Left lobe of liver (tissue), 2 donors: ENCODE results near the gene ZNF394. TPM values are rescaled to one million over a fixed set of nuclear protein-coding genes. Genes with fewer than 3 reads are reported as not detected.

Experiments used
- ATAC-seq: fragments of 200-7000 bp; cut with Tn5 transposase; one replicate; pipeline ENCODE4 v1.9.1; 2020; ENCODE audit warnings: mild to moderate bottlenecking, moderate library complexity
- DNase-seq: peaks from one replicate; pipeline ENCODE4 v3.0.0-alpha.2; 2020; ENCODE audit warnings: low spot score
- total RNA-seq: library from RNA; stranded (reverse); gene quantifications from one replicate; pipeline ENCODE4 v1.2.1, GENCODE V29; 2021
- donor health status: DM: no; HTN: no; CAD: no; lungs with moderate emphysema.
- donor health status: DM: no; HTN: yes; CAD: no.

ZNF394 gene
- total RNA-seq, 1 donor from 2014 or later, result 8.6 TPM

DNA sequence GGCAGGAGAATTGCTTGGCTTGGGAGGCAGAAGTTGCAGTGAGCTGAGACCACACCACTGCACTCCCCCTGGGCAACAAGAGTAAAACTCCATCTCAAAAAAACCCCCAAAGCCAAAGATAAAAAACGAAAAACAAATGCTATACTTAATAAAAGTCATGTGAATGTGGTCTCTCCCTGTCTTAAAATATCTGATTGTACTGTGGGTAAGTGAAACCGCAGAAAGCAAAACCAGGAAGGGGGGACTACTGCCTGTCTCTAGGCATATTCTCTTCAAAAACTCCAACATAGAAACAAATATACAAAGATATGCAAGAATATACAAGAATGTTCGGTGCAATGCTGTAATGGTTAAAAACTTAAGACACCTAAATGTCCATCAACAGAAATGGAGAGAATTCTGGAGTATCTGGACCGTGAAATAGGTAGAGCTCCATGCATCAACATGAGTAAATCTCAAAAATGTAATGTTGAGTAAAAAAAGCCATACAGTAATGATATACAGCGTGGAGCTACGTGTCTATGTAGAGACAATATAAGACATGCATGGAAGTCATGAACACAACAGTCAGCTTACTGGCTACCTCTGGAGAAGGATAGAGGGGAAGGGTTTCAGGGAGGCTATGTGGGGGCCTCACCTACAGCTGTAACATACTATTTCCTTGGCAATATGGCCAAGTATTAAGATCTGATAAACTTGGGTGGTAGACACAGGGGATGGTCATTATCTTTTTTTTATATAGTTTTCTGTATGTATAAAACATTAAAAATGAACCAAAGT is 2.1 kb downstream of the ZNF394 start:
- ATAC-seq (no peak), DNase-seq (no peak)

DNA sequence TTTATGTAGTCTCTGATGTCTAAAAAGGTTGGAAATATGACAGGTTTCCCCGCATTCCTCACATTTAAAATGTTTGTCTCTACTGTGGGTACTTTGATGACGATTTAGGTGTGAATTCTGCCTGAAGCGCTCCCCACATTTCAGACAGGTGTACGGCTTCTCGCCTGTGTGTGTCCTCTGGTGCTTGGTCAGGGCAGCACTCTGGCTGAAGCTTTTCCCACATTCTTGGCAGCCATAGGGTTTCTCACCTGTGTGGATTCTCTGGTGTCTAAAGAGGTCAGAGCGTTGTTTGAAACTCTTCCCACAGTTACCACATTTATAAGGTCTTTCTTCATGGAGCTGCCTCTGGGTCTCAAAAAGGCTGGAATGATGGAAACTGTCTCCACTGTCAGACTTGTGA is 6.3 kb downstream of the ZNF394 start:
- no peak for DNase-seq
- no peak for ATAC-seq

GRCh38 chr7:99490878-99491277 is 9.2 kb downstream of the ZNF394 start:
- ATAC-seq, result no peak
- no peak for DNase-seq

- no peak for DNase-seq
- ATAC-seq, result peak; percentile 33
These were observed 10.8 kb downstream of the ZNF394 start for GRCh38 chr7:99489235-99489634.

DNA sequence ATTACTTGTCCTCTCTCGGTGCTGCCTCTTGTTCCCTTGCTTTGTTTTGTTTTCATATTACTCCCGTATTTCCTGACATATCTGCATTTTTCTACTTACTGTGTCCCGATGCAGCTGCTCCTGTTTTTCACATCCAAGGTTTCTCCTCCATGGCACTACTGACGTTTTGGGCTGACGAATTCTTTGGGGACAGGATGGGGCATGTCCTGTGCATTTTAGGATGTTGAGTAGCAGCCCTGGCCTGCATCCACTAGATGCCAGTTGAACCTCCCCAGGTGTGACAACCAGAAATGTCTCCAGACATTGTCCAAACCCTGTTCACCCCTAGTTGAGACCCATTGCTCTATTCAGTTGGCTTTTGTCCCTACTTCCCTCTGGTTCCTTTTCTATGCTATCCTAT is 15.0 kb downstream of the ZNF394 start:
- no peak for ATAC-seq
- DNase-seq, result no peak

DNA sequence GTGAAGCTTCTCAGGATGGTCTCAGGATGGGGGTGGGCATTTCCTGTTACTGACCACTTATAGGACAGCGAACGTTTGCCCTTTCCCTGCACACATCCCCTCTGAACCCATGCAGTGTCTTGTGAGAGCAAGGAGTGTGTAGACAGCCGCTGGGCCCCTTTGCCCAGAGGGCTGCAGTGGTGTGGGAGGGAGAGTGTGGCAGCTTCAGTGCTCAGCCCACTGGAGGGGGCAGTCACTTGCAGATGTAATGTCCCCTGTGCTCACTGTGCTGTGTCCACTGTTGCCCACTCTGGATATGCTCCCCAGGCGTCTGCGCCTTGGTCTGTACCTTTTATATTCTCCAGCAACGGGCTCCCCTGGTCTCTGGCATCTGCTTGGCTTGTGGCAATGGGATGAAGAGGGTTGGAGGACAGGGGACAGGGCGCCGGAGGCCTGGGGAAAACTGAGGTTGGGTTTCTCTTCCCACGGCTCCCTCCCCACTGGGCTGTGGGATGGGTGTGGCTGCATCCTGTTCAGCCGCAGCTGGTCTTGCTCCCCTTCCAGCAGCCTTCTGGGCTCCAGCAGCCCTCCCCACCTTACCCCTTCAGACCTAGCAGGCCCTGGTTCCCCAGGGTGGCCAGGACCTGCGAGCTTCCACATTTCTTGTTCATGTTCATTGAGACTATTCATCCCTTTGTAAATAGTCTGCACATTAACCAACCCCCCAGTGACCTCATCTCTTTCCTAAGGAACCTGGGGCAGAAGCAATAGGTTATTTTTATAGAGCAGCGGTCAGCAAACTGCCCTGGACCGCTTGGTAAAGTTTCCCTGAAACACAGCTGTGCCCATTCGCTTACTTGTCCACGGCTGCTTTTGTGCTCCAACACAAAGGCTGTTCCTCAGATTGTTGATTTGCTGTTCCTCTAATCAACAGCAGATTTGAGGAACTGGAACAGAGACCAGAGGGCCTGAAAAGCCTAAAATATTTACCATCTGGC is 21.3 kb downstream of the ZNF394 start:
- no peak for DNase-seq
- ATAC-seq, result peak; percentile 36

GRCh38 chr7:99476107-99476506 is 24.0 kb downstream of the ZNF394 start:
- DNase-seq (no peak), ATAC-seq (no peak)

- DNase-seq (no peak), ATAC-seq (no peak)
These were observed 26.8 kb downstream of the ZNF394 start for GRCh38 chr7:99473315-99473596.

- ATAC-seq (peak; percentile 95), DNase-seq (peak; percentile 98)
These were observed 27.3 kb downstream of the ZNF394 start, which contains the start of gene ZNF789 for GRCh38 chr7:99472561-99473314. Gene ZNF789, plus strand, starts transcription at chr7:99472890. Its CDS starts 3,567 bp downstream, at chr7:99476457.

DNA sequence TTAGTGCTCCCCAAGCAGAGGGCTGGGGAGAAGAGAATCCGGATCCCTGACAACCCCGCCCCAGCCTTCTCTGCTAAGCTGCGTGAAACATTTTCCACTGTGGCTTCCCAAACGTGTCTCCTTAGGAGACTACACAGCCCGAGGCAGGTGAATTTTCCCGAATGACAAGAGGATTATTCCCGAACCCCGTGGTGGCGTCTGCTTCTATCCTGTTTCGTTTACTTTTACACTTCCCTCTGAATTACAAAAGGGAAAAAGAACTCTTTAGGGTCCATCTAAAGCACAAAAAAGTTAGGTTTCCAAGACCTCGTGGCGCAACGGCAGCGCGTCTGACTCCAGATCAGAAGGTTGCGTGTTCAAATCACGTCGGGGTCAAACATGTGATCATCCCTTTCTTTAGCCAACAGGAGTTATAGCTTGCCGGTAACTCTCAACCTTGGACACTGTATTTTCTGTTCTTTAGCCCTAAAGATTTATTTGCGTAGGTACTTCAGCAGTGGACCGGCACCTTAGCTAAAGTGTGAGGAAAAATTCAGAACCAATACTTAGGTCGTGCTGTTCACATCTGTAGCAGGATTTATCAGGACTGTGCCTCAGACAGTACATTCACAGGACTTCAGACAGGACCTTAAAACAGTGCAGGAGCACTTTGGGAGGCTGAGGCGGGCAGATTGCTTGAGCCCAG is 30.6 kb downstream of the ZNF394 start:
- no peak for DNase-seq
- ATAC-seq, result no peak

DNA sequence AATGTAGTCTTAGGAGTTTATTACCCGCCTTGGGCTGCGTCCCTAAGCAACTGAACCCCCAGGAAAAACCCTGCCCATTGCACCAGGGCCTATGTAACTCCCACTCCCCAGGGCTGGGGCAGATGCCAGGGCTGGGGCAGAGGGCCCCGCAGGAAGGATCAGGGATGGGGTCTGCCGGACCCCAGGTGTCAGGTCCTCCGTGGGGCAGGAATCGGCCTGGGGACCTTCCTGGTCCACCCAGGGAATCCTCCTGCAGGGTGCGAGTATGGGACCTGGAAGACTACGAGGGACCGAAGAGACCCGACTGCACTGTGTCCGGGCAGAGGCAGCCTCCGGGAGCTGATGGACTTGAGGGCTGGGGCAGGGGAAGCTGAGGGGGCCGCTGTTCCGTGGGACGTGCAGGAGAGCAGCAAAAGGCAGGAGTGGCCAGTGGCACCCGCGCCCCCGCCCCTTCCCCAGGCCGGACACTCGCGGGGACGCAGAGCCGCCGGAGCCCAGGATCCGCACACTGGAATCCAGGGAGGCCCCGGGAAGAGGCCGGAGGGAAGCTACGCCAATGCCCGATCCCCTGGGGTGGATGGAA is 31.7 kb downstream of the ZNF394 start:
- DNase-seq (no peak), ATAC-seq (no peak)

GRCh38 chr7:99465421-99465768 is 34.7 kb downstream of the ZNF394 start:
- ATAC-seq (peak; percentile 12), DNase-seq (no peak)

GRCh38 chr7:99461221-99461620 is 38.9 kb downstream of the ZNF394 start:
- DNase-seq (no peak), ATAC-seq (no peak)

GRCh38 chr7:99460651-99461050 is 39.4 kb downstream of the ZNF394 start:
- DNase-seq (no peak), ATAC-seq (no peak)

DNA sequence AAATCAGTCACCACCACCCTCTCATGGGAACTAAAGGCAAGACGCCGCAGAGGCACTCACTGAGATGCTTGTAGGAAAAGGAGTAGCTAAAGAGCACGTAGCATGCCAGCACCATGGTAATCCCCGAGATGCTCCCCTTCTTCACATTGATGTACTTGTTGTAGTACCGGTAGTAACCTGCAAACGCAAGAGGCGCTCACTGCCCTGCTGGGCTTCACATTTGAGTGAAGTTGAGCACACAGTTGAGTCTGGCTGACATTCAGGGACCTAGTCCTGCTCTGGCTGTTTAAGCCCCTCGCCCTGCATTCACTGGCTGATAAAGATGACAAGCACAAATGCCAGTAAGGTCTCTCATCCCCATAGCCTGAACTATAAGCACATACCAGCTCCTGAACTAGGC is 41.0 kb downstream of the ZNF394 start:
- ATAC-seq, result peak; percentile 34
- DNase-seq, result no peak

- DNase-seq (no peak), ATAC-seq (peak; percentile 8)
These were observed 42.2 kb downstream of the ZNF394 start for GRCh38 chr7:99457650-99458493.

DNA sequence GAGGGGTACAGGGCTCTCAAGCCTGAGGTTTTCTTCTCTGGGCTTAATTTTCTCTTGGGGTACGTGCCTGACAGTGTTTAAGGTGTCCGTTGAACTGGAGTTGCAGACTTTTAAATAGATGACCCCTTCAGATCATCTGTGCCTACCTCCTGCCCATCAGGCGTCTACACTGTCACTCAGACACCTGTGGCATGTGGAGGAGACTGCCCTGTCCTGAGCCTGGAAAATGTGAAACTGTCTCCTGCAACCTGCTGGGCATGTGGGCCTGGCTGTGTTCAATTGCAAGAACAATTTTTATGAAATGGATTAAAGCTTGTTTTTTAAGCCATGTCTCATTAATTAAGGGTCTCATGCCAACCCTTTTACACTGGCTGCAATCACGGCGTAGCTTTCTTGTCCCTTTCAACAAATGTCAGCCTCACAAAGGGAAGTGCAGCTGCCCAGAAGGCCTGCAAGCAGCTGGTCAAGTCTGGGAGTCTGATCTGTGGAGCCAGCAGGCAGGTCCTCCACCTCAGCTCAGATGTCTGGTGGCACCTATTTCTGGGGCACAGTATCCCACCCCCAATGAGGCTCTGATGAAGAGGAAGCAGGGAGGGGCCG is 42.9 kb downstream of the ZNF394 start:
- DNase-seq (no peak), ATAC-seq (no peak)

DNA sequence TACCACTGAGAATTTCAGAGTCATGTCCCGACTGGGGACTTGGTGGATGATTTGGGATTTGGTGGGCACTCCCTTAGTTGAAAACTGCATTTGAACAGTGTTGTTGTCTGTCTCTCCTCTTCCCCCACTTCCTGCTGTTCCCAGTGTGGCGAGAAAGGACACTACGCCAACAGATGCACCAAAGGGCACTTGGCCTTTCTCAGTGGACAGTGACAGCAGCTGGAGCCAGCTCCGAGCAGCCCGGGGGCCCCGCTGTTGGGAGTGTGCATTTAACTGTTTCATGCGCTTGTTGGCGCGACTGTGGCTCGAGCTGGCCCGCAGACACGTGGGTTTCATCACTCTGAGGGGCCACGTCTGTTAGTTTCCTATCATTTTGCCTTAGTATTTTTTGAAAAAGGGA is 43.8 kb downstream of the ZNF394 start:
- ATAC-seq (peak; percentile 38), DNase-seq (no peak)

DNA sequence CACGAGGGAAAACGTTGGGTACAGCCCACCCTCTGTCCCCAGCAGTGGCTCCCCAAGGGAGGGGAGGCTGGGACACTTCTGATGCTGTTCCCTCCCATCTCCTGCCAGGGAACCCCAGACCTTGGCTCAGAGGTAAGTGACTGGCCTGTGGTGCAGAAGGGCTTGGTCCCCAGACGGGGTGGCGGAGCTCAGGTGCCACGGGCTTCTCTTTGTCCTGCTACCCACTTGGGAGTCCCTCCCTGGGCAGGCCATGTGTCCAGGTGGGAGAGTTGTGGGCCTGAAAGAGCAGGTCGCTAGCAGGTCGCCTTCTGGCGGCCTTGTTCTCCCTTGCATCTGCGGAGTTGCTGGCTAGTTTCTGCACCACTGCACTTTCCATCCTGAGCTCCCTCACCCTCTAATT is 44.2 kb downstream of the ZNF394 start:
- ATAC-seq (no peak), DNase-seq (no peak)
